ENCODE results near the gene SMYD4. TPM values are rescaled to one million over a fixed set of nuclear protein-coding genes. Genes with fewer than 3 reads are reported as not detected.

SMYD4 gene
- total and polyA plus RNA-seq, 9 of the 15 experiments (the other 6 are each of a cell fraction or from before 2014, with no cell fraction given): 1.3 to 10.2 (median 6.7) TPM

GRCh38 chr17:1735834-1736347 is 93.8 kb downstream of the SMYD4 start (continued):
- no peak for TF ChIP-seq ZNF277 (CRISPR knock-in tag; IDR thresholded peaks at IDR 0.05; ENCODE audit: borderline replicate concordance)
- no peak for TF ChIP-seq ASH1L (IDR thresholded peaks at IDR 0.05; ENCODE audit: borderline replicate concordance, low read depth, partially characterized antibody)
- no peak for TF ChIP-seq SMARCC2 (IDR thresholded peaks at IDR 0.05; ENCODE audit: low read depth)
- no peak for TF ChIP-seq MAFK (IDR thresholded peaks at IDR 0.05; ENCODE audit: low read length)
- no peak for TF ChIP-seq LCOR (CRISPR knock-in tag; IDR thresholded peaks at IDR 0.05)
- TF ChIP-seq NR2F6 (CRISPR knock-in tag; IDR thresholded peaks at IDR 0.05): no peak

- FAIRE-seq: no peak
- Histone ChIP-seq H3K9me1 (ENCODE audit: control insufficient read depth, insufficient read depth, low read length) (no peaks in the 10 kb centered on the region), H3K4me1 (replicated peaks in 1 of 2; ENCODE audit: control insufficient read depth in 2 of 2, insufficient read depth in 2 of 2, low read length in 2 of 2) (peaks cover 17 to 62% of the 10 kb centered on the region in 2 experiments), H3K27me3 (ENCODE audit: control insufficient read depth in 2 of 2, insufficient read depth in 2 of 2, low read length in 2 of 2) (no peaks in the 10 kb centered on the region), H4K20me1 (replicated peaks; ENCODE audit: control insufficient read depth, insufficient read depth, low read length) (no peaks in the 10 kb centered on the region), H3K27ac (ENCODE audit: extremely low read depth, low read depth, low read length) (no peak overlapping the region), H3K9ac (ENCODE audit: insufficient read depth in 1 of 2, low read depth in 2 of 2, low read length in 2 of 2) (no peak overlapping the region), H3K4me2 (ENCODE audit: insufficient read depth, low read length) (no peak overlapping the region), H3K4me3 (no peak overlapping the region), H3K9me3 (replicated peaks; ENCODE audit: control insufficient read depth, insufficient read depth, low read depth, low read length) (no peaks in the 10 kb centered on the region), H3K79me2 (ENCODE audit: control insufficient read depth, insufficient read depth, low read length) (peaks cover 4% of the 10 kb centered on the region; the same call in 1 of the 3 replicates), H3K36me3 (ENCODE audit: control insufficient read depth, insufficient read depth, low read length) (peaks cover 16% of the 10 kb centered on the region; the same call in 1 of the 3 replicates), H2AFZ (ENCODE audit: low read depth, low read length) (no peak overlapping the region)
- intact Hi-C loops (cut with micrococcal nuclease): no loop called here
- BruUV-seq (replicated peaks): no TSS peak
- no peak for DNase-seq (ENCODE audit: extremely low read depth in 1 of 4, low spot score in 3 of 4)
- POLR2A ChIA-PET: interaction anchor here (3.6 kb wide), 1 partner anchor 18 kb away, joined by 16 read pairs; no protein-coding TSS in a partner anchor
- in situ Hi-C loops (cut with MboI): no loop called here
- WGBS (ENCODE audit: insufficient coverage, low coverage, missing lambda C conversion rate): 93% methylated on average over 5 of the region's 10 CpGs
- ATAC-seq: no peak
- CTCF ChIA-PET (ENCODE audit: low intra/inter-chr PET ratio): no interaction called here
- TF ChIP-seq DPF2 (IDR thresholded peaks at IDR 0.05) (no peak), NR3C1 (CRISPR knock-in tag; IDR thresholded peaks at IDR 0.05) (no peak), MCM7 (IDR thresholded peaks at IDR 0.05) (no peak), ETV1 (tag; conservative IDR thresholded peaks at IDR 0.05; ENCODE audit: low read depth) (no peak), ILF3 (IDR thresholded peaks at IDR 0.05; ENCODE audit: borderline replicate concordance) (no peak)
These were observed 94.3 kb downstream of the SMYD4 start for GRCh38 chr17:1735418-1735817.

Data from K562 (cell line).